Left ventricle myocardium inferior (tissue), 1 donor: ENCODE results near the gene TFDP2. TPM values are rescaled to one million over a fixed set of nuclear protein-coding genes. Genes with fewer than 3 reads are reported as not detected.
A peak's percentile ranks its signal among the peaks of the same experiment; 100 is the strongest.

ENCODE experiments used
- DNase-seq: peaks from one replicate; pipeline ENCODE4 v3.0.0-alpha.2; 2020
- H3K27ac ChIP-seq: fragments of 200-600 bp; replicated peaks from 2 replicates; pipeline ENCODE4 v1.8.0; 2021
- H3K27me3 ChIP-seq: fragments of 200-600 bp; 2 replicates; pipeline ENCODE4 v1.8.0; 2021; ENCODE audit warnings: low read depth
- H3K36me3 ChIP-seq: fragments of 200-600 bp; 2 replicates; pipeline ENCODE4 v1.8.0; 2021
- H3K4me1 ChIP-seq: fragments of 200-600 bp; 2 replicates; pipeline ENCODE4 v1.8.0; 2021
- H3K4me3 ChIP-seq: fragments of 200-600 bp; 2 replicates; pipeline ENCODE4 v1.8.0; 2021; ENCODE audit warnings: mild to moderate bottlenecking, moderate library complexity
- H3K9me3 ChIP-seq: fragments of 200-600 bp; replicated peaks from 2 replicates; pipeline ENCODE4 v1.8.0; 2021
- intact Hi-C: fragments of 100-400 bp; cut with micrococcal nuclease; formaldehyde crosslinking; loops from one replicate; pipeline ENCODE4 v1.11.0; 2022
- total RNA-seq: library from RNA; stranded (reverse); fragmentation: NEBNext Ultra II Directional; extraction: Animal tissue kit (Norgen Biotek cat#: 25700); gene quantifications from one replicate; pipeline ENCODE4 v1.2.1, GENCODE V29; 2021
- TF ChIP-seq, protein P1 (sequence below): fragments of 200-600 bp; IDR thresholded peaks from 2 replicates; pipeline ENCODE4 v1.8.0; 2021; ENCODE audit warnings: antibody characterized with exemption, mild to moderate bottlenecking, borderline replicate concordance
- donor health status: DM: no; HTN: yes; CAD: no; lungs with severe emphysema.

Gene TFDP2
- total RNA-seq, 1 donor from 2014 or later: 67.1 TPM

DNA sequence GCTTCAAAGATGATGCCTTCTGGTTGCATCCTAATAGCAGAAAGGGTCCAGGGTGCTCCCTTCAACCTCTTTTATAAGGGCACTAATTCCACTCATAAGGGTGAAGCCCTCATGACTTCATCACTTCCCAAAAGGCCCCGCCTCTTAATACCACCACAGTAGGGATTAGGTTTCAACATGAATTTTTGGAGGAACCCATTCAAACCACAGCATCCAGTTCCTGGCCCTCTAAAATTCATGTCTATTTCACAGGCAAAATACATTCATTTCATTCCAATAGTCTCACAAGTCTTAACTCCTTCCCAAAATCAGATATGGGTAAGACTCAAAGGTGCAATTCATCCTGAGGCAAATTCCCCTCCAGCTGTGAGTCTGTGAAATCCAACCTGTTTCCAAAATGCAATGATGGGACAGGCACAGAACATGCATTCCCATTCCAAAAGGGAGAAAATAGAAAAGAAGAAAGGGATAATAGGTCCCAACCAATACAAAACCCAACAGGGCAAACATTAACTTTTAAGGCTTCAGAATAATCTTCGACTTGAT is 148.9 kb downstream of the TFDP2 start:
- Histone ChIP-seq H3K9me3 (no peaks in the 10 kb centered on the region), H3K4me3 (no peak overlapping the region), H3K27ac (no peak overlapping the region), H3K27me3 (no peaks in the 10 kb centered on the region), H3K36me3 (peaks cover 11% of the 10 kb centered on the region), H3K4me1 (peaks cover 4% of the 10 kb centered on the region)
- TF ChIP-seq, protein P1, sequence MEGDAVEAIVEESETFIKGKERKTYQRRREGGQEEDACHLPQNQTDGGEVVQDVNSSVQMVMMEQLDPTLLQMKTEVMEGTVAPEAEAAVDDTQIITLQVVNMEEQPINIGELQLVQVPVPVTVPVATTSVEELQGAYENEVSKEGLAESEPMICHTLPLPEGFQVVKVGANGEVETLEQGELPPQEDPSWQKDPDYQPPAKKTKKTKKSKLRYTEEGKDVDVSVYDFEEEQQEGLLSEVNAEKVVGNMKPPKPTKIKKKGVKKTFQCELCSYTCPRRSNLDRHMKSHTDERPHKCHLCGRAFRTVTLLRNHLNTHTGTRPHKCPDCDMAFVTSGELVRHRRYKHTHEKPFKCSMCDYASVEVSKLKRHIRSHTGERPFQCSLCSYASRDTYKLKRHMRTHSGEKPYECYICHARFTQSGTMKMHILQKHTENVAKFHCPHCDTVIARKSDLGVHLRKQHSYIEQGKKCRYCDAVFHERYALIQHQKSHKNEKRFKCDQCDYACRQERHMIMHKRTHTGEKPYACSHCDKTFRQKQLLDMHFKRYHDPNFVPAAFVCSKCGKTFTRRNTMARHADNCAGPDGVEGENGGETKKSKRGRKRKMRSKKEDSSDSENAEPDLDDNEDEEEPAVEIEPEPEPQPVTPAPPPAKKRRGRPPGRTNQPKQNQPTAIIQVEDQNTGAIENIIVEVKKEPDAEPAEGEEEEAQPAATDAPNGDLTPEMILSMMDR: no peak
- intact Hi-C loops: no loop called here
- DNase-seq: no peak

DNA sequence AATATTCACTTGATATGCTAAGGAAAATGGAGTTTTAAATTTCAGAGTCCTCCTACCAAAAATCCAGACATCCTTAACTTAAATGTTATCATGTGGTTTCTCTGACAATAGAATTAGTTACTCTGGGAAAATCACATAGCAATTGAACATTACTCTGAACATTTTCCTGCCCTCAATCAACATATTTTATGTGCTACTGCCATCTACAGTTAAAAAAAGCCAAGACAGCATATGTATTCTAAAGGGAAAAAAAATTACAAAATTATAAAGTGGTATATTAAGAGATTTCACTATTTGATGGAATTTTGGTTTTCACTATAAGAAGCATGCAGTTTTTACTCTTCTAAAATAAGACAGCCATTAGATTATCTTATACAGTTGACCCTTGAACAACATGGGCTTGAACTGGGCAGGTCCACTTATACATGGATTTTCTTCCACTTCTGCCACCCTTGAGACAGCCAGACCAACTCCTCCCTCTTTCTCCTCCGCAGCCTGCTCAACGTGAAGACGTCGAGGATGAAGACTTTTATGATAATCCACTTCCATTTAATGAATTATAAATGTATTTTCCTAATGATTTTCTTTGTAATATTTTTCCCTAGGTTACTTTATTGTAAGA is 150.6 kb downstream of the TFDP2 start:
- TF ChIP-seq, protein P1: peak; percentile 39

DNA sequence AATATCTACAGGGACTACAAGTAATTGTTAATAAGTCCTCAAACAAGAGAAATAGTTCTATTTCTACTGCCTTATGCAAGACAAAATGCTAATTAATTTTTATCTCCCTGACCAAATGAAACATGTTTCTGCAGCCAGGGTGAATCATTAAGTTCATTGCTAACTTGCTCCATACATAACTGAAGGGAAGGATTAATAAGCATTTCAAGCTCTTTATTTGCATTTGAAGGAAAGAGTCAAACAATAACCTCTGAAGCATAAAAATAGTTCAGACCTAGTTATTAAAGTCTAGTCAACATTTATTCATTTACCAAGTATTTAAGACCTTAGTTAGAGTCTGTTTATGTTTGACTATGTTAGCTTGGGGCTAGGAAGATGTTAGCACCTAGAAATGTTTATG is 152.9 kb downstream of the TFDP2 start:
- intact Hi-C loops: no loop called here
- Histone ChIP-seq H3K27ac (no peak overlapping the region), H3K4me3 (no peak overlapping the region), H3K9me3 (no peaks in the 10 kb centered on the region), H3K4me1 (peaks cover 14% of the 10 kb centered on the region), H3K36me3 (no peaks in the 10 kb centered on the region), H3K27me3 (no peaks in the 10 kb centered on the region)
- TF ChIP-seq, protein P1: no peak
- DNase-seq: no peak

More for the DNA sequence above, 150.6 kb downstream of the TFDP2 start:
- Histone ChIP-seq H3K36me3 (peaks cover 5% of the 10 kb centered on the region), H3K27ac (no peak overlapping the region), H3K4me1 (peaks cover 15% of the 10 kb centered on the region), H3K4me3 (no peak overlapping the region), H3K27me3 (no peaks in the 10 kb centered on the region), H3K9me3 (no peaks in the 10 kb centered on the region)
- no peak for DNase-seq
- intact Hi-C loops: no loop called here

DNA sequence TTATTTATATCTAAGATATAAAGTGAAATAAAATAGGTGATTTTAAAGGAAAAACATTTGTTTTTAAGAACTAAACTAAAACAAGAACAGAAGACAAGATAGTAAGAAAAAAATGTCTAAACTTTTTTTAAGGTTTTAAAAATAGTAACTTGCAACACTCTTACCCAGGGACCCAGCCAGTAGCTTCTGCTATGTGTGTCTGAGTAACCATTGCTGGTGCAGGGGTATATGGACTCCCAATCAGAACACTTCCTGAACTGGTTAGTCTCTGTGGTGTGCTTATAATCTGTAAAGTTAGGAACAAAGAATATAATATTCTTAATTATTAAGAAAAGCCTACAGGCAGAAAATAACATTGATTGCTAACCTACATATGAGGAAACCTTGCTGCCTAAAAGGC is 154.5 kb downstream of the TFDP2 start:
- H3K4me1 ChIP-seq: peaks cover 14% of the 10 kb centered on the region
- TF ChIP-seq, protein P1: no peak
- no peaks in the 10 kb centered on the region for H3K36me3 ChIP-seq
- no peak overlapping the region for H3K27ac ChIP-seq
- H3K4me3 ChIP-seq: no peak overlapping the region
- DNase-seq: no peak
- H3K27me3 ChIP-seq: no peaks in the 10 kb centered on the region
- intact Hi-C loops: no loop called here
- H3K9me3 ChIP-seq: no peaks in the 10 kb centered on the region

DNA sequence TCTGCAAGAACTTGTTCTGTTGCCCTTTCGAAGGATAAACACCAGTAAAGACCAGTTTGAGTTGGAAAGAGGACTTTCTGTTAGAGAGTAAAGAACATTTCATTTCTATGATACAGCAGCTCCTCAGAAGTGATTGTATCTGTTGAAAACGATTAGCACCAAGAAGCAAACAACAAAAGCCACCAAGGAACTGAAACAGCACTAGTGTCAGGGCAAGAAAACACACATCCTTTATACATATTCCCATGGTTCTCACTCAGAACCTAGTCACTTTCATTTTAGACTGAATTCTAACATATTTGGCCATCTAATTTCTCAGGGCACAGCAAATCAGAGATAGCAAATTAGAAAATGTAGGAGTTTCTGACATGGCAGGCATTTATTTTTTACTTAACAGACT is 156.8 kb downstream of the TFDP2 start:
- TF ChIP-seq, protein P1: no peak
- Histone ChIP-seq H3K27me3 (no peaks in the 10 kb centered on the region), H3K4me3 (no peak overlapping the region), H3K27ac (no peak overlapping the region), H3K9me3 (no peaks in the 10 kb centered on the region), H3K4me1 (peaks cover 14% of the 10 kb centered on the region), H3K36me3 (no peaks in the 10 kb centered on the region)
- DNase-seq: no peak
- intact Hi-C loops: no loop called here
